Stromal cell of bone marrow (primary cell): Measurements from ENCODE around the gene ATXN7.

Experiments
- DNase-seq: peaks from one replicate; pipeline ENCODE4 v3.0.0-alpha.2; 2012; ENCODE audit warnings: low read depth

The ATXN7 gene

GRCh38 chr3:63863150-63864007 is at the start of gene ATXN7, which contains the start of gene THOC7:
Gene ATXN7, plus strand, starts transcription at chr3:63863867. Its CDS starts 48,732 bp downstream, at chr3:63912599.
Gene THOC7, minus strand, starts transcription at chr3:63863805. Its CDS starts 15 bp downstream, at chr3:63863790.
- peak; percentile 38 for DNase-seq

DNA sequence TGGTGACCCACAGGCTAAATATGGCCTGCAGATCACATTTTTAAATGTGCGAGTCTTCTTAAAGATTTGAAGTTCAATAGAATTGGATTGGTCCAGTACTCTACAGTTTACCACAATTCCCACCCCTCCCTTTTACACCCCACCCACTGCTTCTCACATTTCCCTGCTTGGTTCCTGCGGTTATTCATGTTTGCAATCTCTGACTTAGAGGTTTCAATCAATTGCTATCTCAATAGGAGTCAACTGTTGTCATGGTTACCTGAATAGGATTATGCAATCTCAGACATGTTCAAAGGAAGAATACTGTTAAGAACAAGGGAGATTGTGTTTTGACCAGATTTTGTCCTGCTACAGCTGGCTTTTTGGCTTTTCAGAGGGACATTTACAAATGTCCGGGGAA is 49.4 kb upstream of the ATXN7 start:
- peak; percentile 8 for DNase-seq

- no peak for DNase-seq
These were observed 46.4 kb upstream of the ATXN7 start for GRCh38 chr3:63817225-63817624.

DNA sequence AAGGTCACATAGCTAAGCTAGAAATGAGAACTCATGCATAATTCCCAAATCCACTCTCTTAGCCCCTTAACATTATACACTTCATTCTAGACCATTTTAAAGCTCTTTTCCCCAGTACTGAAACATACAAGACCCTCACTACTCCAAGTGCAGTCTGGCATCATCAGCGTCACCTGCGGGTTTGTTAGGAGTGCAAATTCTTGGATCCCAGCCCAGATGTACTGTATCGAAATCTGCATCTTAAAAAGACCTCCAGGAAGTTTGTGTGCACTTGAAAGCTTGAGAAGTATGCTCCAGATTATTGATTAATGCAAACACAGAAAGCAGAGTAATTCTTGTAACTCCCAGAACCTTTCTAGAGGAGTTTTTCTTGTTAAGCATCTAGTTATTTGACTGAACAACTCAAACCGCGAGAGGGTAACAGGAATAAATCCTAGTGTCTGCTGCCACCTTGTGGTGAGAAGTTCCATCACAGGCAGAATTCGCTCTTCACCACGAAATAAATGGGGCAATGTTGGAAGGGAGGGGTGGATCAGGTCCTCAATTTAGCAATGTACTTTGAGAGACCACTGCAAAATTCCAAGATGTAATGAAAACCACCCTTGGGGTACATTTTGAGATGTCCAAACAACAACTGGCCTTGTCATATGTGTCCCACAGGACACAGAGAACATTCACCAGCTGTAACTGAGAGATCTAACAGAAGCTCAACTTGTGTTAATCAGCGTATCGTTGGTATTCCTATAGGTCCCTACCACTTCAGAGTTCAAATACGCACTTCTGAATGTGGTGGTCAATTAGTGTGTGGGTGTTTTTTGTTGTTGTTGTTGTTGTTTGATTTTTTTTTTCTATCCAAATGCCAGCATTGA is 45.2 kb upstream of the ATXN7 start:
- peak; percentile 49 for DNase-seq

DNA sequence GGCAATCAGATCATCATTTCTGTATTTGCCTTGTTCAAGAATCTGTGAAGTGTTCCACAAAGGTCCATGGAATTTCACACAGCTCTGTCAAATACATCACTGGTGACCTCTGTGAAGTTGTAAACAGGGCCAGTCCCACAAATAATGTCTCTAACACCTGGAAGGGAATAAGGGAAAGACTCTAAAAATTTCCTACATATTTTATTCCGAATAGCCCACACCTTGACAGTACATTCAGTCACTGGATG is 44.6 kb upstream of the ATXN7 start, which contains the start of gene C3orf49:
C3orf49 (plus strand) TSS at position 149 of the 248 bp plus-strand sequence. CDS start 173 bp downstream, outside the sequence.
- DNase-seq: no peak

DNA sequence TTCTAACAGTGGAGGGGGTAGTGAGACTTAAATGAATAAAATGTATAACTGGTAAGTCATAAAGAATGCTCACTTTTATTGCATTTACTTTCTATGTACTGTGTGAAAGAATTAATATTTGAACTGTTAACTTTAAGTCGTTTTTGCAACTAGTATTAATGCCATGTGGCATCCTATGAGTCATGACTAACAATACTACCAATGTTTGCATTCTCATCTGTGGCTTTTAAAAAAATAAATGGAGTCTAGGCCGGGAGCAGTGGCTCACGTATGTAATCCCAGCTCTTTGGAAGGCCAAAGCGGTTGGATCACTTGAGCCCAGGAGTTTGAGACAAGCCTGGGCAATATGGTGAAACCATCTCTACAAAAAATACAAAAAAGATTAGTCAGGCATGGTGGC is 39.4 kb upstream of the ATXN7 start:
- DNase-seq: no peak

GRCh38 chr3:63830526-63830925 is 33.1 kb upstream of the ATXN7 start:
- no peak for DNase-seq

DNA sequence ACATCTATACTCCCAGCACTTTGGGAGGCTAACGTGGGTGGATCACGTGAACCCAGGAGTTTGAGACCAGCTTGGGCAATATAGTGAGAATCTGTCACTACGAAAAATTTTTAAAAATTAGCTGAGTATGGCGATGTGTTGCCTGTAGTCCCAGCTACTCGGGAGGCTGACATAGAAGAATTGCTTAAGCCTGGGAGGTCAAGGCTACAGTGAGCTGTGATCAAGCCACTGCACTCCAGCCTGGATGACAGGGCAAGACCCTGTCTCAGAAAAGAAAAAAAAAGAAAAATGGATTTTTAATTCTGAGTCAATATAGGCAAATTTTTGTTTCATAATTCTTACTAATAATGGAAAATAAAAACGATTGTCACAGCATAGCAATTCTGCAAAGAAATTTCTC is 31.3 kb upstream of the ATXN7 start:
- no peak for DNase-seq

DNA sequence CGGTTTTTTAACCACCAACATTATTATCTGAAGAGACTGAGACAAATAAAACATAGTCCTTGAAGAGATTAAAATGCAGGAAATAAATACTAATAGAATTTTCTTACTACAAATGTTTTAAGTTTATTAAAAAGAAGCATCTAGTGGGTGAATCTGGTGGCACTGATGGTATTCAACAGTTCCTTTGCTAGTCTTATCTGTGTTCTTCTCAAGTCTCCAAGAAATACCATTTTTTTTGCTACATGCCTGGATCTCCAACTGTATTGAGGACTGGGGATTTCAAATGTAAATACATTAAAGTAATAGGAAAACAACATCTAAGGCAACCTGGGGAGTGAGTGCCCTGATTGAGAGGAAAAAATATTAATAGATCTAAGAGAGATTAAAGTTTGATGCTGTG is 22.0 kb upstream of the ATXN7 start:
- no peak for DNase-seq

DNA sequence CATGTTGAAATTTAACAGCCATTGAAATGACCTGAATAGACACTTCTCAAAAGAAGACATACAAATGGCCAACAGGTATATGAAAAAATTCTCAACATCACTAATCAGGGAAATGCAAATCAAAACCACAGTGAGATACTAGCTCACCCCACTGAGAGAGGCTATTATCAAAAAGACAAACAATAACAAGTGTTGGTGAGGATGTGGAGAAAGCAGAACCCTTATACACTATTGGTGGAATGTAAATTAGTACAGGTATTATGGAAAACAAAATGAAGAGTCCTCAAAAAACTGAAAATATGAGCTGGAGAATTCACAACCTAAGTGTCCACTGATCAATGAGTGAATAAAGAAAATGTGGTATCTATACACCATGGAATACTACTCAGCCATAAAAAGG is 21.5 kb upstream of the ATXN7 start:
- DNase-seq: no peak

DNA sequence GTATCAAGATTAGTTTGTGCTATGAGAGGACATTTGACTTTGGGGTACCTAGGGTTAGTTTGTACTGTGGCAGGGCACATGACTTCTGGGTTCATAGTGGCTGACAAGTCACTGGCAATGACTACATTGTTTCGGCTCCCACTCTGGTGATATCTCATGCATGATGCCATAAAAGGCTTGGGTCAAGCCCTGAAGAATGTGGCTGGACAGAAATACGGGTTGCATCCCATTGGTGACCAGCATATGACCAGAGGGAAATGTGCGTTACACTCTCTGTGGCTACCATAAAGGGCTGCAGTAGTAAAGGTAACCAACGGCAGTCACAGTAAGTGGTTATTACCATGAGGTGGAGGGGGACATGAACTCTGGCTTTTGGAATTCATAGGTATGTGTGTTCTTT is 18.5 kb upstream of the ATXN7 start:
- no peak for DNase-seq

GRCh38 chr3:63847718-63848450 is 15.8 kb upstream of the ATXN7 start:
- DNase-seq: no peak

- DNase-seq: no peak
These were observed 14.5 kb upstream of the ATXN7 start for GRCh38 chr3:63849175-63849574.

- no peak for DNase-seq
These were observed 12.4 kb upstream of the ATXN7 start for GRCh38 chr3:63851287-63851686.

DNA sequence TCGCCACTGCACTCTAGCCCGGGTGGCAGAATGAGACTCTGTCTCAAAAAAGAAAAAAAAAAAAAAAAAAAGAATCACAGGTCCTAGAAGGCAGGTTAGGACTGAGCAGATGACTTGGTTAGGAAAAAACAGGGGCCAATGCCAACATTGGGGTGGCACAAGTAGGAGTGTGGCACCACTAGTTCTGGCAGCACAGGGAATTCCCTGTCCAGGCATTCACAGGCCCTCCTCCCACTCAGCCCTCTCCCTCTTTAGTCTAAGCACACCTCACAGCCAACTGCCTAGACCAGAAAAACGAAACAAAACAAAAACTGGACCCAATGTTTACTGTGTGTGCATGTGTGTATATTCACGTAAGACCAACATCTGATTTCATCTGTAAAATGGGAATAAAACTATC is 10.6 kb upstream of the ATXN7 start:
- no peak for DNase-seq

DNA sequence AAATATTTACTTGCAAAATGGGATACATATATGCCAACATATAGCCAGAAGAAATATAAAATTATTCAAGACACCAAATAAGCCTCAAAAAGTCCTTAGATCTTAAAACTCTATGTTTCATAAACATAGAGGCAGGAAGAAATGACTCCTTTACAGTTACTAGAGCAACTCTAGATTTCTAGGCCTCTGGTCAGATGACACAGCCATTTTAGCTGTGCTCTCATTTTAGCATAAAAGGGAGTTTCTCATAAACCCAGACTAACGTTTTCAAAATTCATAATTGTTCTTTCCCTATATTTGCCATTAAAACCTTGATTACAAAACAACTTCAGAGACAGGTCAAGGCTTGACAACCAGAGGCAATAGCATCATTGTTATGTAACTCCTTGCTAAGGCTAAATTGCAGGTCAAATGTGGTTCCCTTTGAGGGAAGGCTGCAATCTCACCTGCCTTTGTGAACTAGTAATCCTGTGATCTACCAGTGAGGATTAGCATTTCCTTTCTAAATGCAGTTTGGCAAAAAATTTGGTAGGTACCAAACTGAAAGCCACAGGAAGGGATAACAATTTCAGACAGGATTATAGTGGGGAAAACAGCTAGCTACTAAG is 8.2 kb upstream of the ATXN7 start:
- DNase-seq: no peak

DNA sequence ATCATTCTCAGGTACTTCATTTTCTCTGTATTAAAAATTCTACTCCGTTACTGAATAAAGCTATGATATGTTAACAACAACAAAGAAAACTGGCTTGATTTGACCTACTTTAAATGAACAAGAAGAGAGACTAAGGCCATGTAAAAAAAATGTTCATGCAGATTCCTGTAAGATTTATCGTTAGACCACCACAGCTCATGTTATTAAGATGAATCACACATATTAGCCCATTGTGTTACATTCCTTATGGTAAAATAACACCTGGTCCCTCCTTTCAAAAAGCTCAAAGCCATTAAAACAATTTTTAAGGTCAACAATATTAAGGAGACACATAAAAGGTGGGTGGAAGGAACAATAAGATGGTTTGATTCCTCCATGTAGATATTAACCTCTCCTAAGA is 6.4 kb upstream of the ATXN7 start:
- no peak for DNase-seq

GRCh38 chr3:63860776-63861175 is 2.9 kb upstream of the ATXN7 start:
- no peak for DNase-seq

GRCh38 chr3:63861306-63861705 is 2.4 kb upstream of the ATXN7 start:
- DNase-seq: no peak

DNA sequence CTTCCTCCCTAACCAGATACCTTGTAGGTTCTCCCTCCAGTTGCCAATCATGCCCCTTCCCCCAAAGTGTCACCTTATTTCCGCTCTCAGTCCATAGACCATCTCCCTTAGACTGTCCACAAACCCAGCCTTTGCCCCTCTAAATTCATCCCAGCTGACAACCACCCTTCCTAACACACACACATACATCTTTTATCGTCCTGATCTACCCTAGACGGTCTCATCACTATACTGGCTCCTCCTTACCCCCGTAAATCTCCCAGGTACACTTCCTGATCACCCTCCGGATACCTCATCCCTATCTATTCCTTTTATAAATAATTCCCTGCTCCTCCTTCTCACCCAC is 890 bp upstream of the ATXN7 start:
- DNase-seq: no peak

- DNase-seq: no peak
These were observed 619 bp downstream of the ATXN7 start for GRCh38 chr3:63864008-63864964.
